Measurements from ENCODE around the gene C2orf92.

The C2orf92 gene

GRCh38 chr2:97691166-97691565 is 21.7 kb downstream of the C2orf92 start:
- no peak for DNase-seq
- no peak for ATAC-seq (ENCODE audit: insufficient read depth, low read depth)
- no peaks in the 10 kb centered on the region for H3K36me3 ChIP-seq (ENCODE audit: insufficient read depth, low read length)
- H3K4me3 ChIP-seq (ENCODE audit: low read depth in 1 of 2, low read length in 2 of 2) = no peak overlapping the region
- no peak overlapping the region for H3K9ac ChIP-seq (ENCODE audit: low read depth, low read length)
- no peaks in the 10 kb centered on the region for H4K20me1 ChIP-seq (ENCODE audit: insufficient read depth, low read length)
- no peak for TF ChIP-seq CTCF (IDR thresholded peaks at IDR 0.05; ENCODE audit: borderline replicate concordance, extremely low read depth, low read length, poor library complexity, severe bottlenecking)
- TF ChIP-seq EZH2 (IDR thresholded peaks at IDR 0.05; ENCODE audit: borderline replicate concordance, low read depth, low read length, severe bottlenecking) = no peak
- no peak overlapping the region for H3K27ac ChIP-seq (ENCODE audit: low read length)
- H3K9me3 ChIP-seq (ENCODE audit: insufficient read depth, low read length, severe bottlenecking) = no peaks in the 10 kb centered on the region
- no peaks in the 10 kb centered on the region for H3K27me3 ChIP-seq (ENCODE audit: insufficient read depth, low read length, poor library complexity)
- no peaks in the 10 kb centered on the region for H3K79me2 ChIP-seq (ENCODE audit: insufficient read depth, low read length)
- H2AFZ ChIP-seq (ENCODE audit: low read depth, low read length) = no peak overlapping the region
- H3K4me2 ChIP-seq (ENCODE audit: insufficient read depth, low read length) = no peak overlapping the region
- no peaks in the 10 kb centered on the region for H3K4me1 ChIP-seq (ENCODE audit: insufficient read depth, low read length)

GRCh38 chr2:97693476-97693875 is 24.0 kb downstream of the C2orf92 start:
- Histone ChIP-seq H2AFZ (ENCODE audit: low read depth, low read length) (no peak overlapping the region), H3K79me2 (ENCODE audit: insufficient read depth, low read length) (no peaks in the 10 kb centered on the region), H3K9ac (ENCODE audit: low read depth, low read length) (no peak overlapping the region), H3K4me3 (ENCODE audit: low read depth in 1 of 2, low read length in 2 of 2) (no peak overlapping the region), H3K4me1 (ENCODE audit: insufficient read depth, low read length) (peaks cover 6% of the 10 kb centered on the region), H3K27me3 (ENCODE audit: insufficient read depth, low read length, poor library complexity) (no peaks in the 10 kb centered on the region), H4K20me1 (ENCODE audit: insufficient read depth, low read length) (no peaks in the 10 kb centered on the region), H3K4me2 (ENCODE audit: insufficient read depth, low read length) (no peak overlapping the region), H3K36me3 (ENCODE audit: insufficient read depth, low read length) (no peaks in the 10 kb centered on the region), H3K9me3 (ENCODE audit: insufficient read depth, low read length, severe bottlenecking) (no peaks in the 10 kb centered on the region), H3K27ac (ENCODE audit: low read length) (no peak overlapping the region)
- no peak for TF ChIP-seq CTCF (IDR thresholded peaks at IDR 0.05; ENCODE audit: borderline replicate concordance, extremely low read depth, low read length, poor library complexity, severe bottlenecking)
- no peak for TF ChIP-seq EZH2 (IDR thresholded peaks at IDR 0.05; ENCODE audit: borderline replicate concordance, low read depth, low read length, severe bottlenecking)
- ATAC-seq (ENCODE audit: insufficient read depth, low read depth) (no peak), DNase-seq (no peak)

GRCh38 chr2:97695744-97696143 is 26.2 kb downstream of the C2orf92 start:
- H3K4me3 ChIP-seq (ENCODE audit: low read depth in 1 of 2, low read length in 2 of 2) = no peak overlapping the region
- ATAC-seq (ENCODE audit: insufficient read depth, low read depth) = no peak
- H3K4me1 ChIP-seq (ENCODE audit: insufficient read depth, low read length) = peaks cover 12% of the 10 kb centered on the region
- no peaks in the 10 kb centered on the region for H3K9me3 ChIP-seq (ENCODE audit: insufficient read depth, low read length, severe bottlenecking)
- no peaks in the 10 kb centered on the region for H4K20me1 ChIP-seq (ENCODE audit: insufficient read depth, low read length)
- H2AFZ ChIP-seq (ENCODE audit: low read depth, low read length) = peak overlapping the region; percentile 40; the same call in 1 of the 2 replicates
- H3K36me3 ChIP-seq (ENCODE audit: insufficient read depth, low read length) = no peaks in the 10 kb centered on the region
- H3K27ac ChIP-seq (ENCODE audit: low read length) = no peak overlapping the region
- TF ChIP-seq CTCF (IDR thresholded peaks at IDR 0.05; ENCODE audit: borderline replicate concordance, extremely low read depth, low read length, poor library complexity, severe bottlenecking) = no peak
- TF ChIP-seq EZH2 (IDR thresholded peaks at IDR 0.05; ENCODE audit: borderline replicate concordance, low read depth, low read length, severe bottlenecking) = no peak
- H3K9ac ChIP-seq (ENCODE audit: low read depth, low read length) = no peak overlapping the region
- H3K4me2 ChIP-seq (ENCODE audit: insufficient read depth, low read length) = no peak overlapping the region
- no peaks in the 10 kb centered on the region for H3K27me3 ChIP-seq (ENCODE audit: insufficient read depth, low read length, poor library complexity)
- no peak for DNase-seq
- no peaks in the 10 kb centered on the region for H3K79me2 ChIP-seq (ENCODE audit: insufficient read depth, low read length)

Measured in DND-41 (cell line).